ENCODE measurements around the gene SAMMSON. TPM values are rescaled to one million over a fixed set of nuclear protein-coding genes. Genes with fewer than 3 reads are reported as not detected.

The SAMMSON gene
- total RNA-seq, 1 donor from 2014 or later: not detected

- Mint-ChIP-seq H3K27me3 (no peaks in the 10 kb centered on the region), H3K36me3 (no peaks in the 10 kb centered on the region), H3K4me1 (ENCODE audit: unreplicated experiment) (no peaks in the 10 kb centered on the region), H3K27ac (no peak overlapping the region), H3K4me3 (no peak overlapping the region), H3K9me3 (no peaks in the 10 kb centered on the region)
- no peak for DNase-seq (ENCODE audit: extremely low spot score, unreplicated experiment)
- no peak for TF ChIP-seq CTCF (conservative IDR thresholded peaks at IDR 0.05)
These were observed 57.9 kb downstream of the SAMMSON start for GRCh38 chr3:70057426-70057825.

GRCh38 chr3:70061096-70061495 is 61.6 kb downstream of the SAMMSON start:
- Mint-ChIP-seq H3K27me3 (peaks cover 3% of the 10 kb centered on the region), H3K9me3 (no peaks in the 10 kb centered on the region), H3K4me3 (no peak overlapping the region), H3K36me3 (no peaks in the 10 kb centered on the region), H3K27ac (no peak overlapping the region), H3K4me1 (ENCODE audit: unreplicated experiment) (peaks cover 16% of the 10 kb centered on the region)
- no peak for DNase-seq (ENCODE audit: extremely low spot score, unreplicated experiment)
- no peak for TF ChIP-seq CTCF (conservative IDR thresholded peaks at IDR 0.05)

GRCh38 chr3:70064194-70064779 is 64.8 kb downstream of the SAMMSON start:
- Mint-ChIP-seq H3K4me3 (no peak overlapping the region), H3K27ac (no peak overlapping the region), H3K9me3 (no peaks in the 10 kb centered on the region), H3K27me3 (peaks cover 13% of the 10 kb centered on the region), H3K4me1 (ENCODE audit: unreplicated experiment) (peaks cover 21% of the 10 kb centered on the region), H3K36me3 (no peaks in the 10 kb centered on the region)
- TF ChIP-seq CTCF (conservative IDR thresholded peaks at IDR 0.05): peak; percentile 88
- no peak for DNase-seq (ENCODE audit: extremely low spot score, unreplicated experiment)

GRCh38 chr3:70065696-70066253 is 66.2 kb downstream of the SAMMSON start:
- TF ChIP-seq CTCF (conservative IDR thresholded peaks at IDR 0.05): peak; percentile 59
- Mint-ChIP-seq H3K36me3 (no peaks in the 10 kb centered on the region), H3K4me1 (ENCODE audit: unreplicated experiment) (peaks cover 21% of the 10 kb centered on the region), H3K9me3 (no peaks in the 10 kb centered on the region), H3K27me3 (peaks cover 24% of the 10 kb centered on the region), H3K4me3 (no peak overlapping the region), H3K27ac (no peak overlapping the region)
- no peak for DNase-seq (ENCODE audit: extremely low spot score, unreplicated experiment)

GRCh38 chr3:70067860-70068521 is 68.5 kb downstream of the SAMMSON start:
- TF ChIP-seq CTCF (conservative IDR thresholded peaks at IDR 0.05): no peak
- H3K27ac Mint-ChIP-seq: no peak overlapping the region
- no peak overlapping the region for H3K4me3 Mint-ChIP-seq
- peaks cover 38% of the 10 kb centered on the region for H3K27me3 Mint-ChIP-seq
- peaks cover 34% of the 10 kb centered on the region for H3K4me1 Mint-ChIP-seq (ENCODE audit: unreplicated experiment)
- H3K9me3 Mint-ChIP-seq: no peaks in the 10 kb centered on the region
- no peak for DNase-seq (ENCODE audit: extremely low spot score, unreplicated experiment)
- H3K36me3 Mint-ChIP-seq: no peaks in the 10 kb centered on the region

Data from type B pancreatic cell (in vitro differentiated cells).